HL-60 (cell line): ENCODE data around the gene EFEMP2.

Source experiments
- DNase-seq, 2 experiments: peaks; one replicate each; pipeline ENCODE4 v3.0.0-alpha.2; 2010 to 2020; ENCODE audit warnings: low read depth in 1 of 2, low spot score in 1 of 2
- H3K27ac ChIP-seq: fragments of 250-450 bp; sonication (Bioruptor Pico); replicated peaks from 2 replicates; pipeline ENCODE4 v1.5.1; 2020; ENCODE audit warnings: mild to moderate bottlenecking, moderate library complexity
- H3K27me3 ChIP-seq: fragments of 250-450 bp; sonication (Bioruptor Pico); 2 replicates; pipeline ENCODE4 v1.5.1; 2021; ENCODE audit warnings: mild to moderate bottlenecking, moderate library complexity; ENCODE audit not compliant: insufficient read depth, poor library complexity, severe bottlenecking
- H3K4me3 ChIP-seq: replicated peaks from 2 replicates; pipeline ENCODE4 v1.5.1; 2011; ENCODE audit warnings: mild to moderate bottlenecking, control low read depth, low read length; ENCODE audit not compliant: insufficient read depth
- GABPA ChIP-seq: IDR thresholded peaks from 2 replicates; pipeline ENCODE4 v1.6.1; 2012; ENCODE audit warnings: low read depth
- POLR2AphosphoS5 ChIP-seq: IDR thresholded peaks from 2 replicates; pipeline ENCODE4 v1.6.1; 2012; ENCODE audit warnings: low read depth
- SPI1 ChIP-seq: IDR thresholded peaks from 2 replicates; pipeline ENCODE4 v1.6.1; 2012; ENCODE audit warnings: low read depth, mild to moderate bottlenecking, borderline replicate concordance
- TF ChIP-seq, protein P1 (sequence below): IDR thresholded peaks from one replicate; pipeline ENCODE4 v1.5.1; 2011; ENCODE audit warnings: low read length, control low read depth, inconsistent platforms; ENCODE audit not compliant: insufficient read depth
- TF ChIP-seq, protein P2 (sequence below): IDR thresholded peaks from 2 replicates; pipeline ENCODE4 v1.6.1; 2012; ENCODE audit warnings: low read depth; ENCODE audit not compliant: insufficient replicate concordance

The EFEMP2 gene

DNA sequence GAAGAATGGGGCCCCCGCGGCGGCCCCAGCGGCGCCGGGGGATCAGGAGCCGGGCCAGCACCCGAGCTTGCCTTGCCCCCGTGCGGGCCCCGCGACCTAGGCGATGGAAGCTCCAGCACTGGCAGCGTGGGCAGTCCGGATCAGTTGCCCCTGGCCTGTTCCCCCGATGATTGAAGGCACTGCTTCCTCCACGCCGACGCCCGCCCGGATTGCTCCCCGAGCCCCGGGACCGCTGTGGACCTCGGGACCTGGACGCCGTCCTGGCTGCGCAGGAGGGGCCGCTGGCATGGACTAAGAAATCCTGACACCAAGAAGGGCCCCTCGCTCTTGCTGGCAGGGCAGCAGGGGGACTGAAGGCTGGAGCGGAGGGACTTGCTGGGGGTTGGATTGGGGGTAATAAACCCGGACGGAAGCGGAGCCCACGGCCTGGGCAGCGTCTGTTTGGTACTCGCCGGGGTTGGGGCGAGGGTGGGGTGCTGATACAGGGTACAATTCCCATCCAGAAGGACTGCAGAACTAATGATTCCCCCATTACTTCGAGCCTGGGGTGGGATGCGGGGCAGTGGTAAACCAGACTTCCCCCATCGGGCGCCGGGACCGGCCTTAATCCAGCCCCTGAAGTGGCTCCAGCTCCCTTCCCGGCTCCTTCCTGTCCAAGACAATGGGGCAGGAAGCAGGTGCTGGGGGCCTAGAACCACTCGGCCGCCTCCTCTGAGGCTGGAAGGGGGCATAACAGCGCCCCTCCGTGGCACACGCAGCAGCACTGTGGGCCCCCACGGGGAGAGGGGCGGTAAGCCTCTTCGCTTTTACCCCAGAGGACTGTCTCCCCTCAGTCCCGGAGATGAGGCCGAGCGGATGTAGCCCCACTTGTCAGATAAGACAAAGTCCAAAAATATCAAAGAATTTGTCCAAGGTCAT is 18.9 kb upstream of the EFEMP2 start:
- TF ChIP-seq, protein P1, sequence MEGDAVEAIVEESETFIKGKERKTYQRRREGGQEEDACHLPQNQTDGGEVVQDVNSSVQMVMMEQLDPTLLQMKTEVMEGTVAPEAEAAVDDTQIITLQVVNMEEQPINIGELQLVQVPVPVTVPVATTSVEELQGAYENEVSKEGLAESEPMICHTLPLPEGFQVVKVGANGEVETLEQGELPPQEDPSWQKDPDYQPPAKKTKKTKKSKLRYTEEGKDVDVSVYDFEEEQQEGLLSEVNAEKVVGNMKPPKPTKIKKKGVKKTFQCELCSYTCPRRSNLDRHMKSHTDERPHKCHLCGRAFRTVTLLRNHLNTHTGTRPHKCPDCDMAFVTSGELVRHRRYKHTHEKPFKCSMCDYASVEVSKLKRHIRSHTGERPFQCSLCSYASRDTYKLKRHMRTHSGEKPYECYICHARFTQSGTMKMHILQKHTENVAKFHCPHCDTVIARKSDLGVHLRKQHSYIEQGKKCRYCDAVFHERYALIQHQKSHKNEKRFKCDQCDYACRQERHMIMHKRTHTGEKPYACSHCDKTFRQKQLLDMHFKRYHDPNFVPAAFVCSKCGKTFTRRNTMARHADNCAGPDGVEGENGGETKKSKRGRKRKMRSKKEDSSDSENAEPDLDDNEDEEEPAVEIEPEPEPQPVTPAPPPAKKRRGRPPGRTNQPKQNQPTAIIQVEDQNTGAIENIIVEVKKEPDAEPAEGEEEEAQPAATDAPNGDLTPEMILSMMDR = no peak
- TF ChIP-seq SPI1 = no peak
- TF ChIP-seq POLR2AphosphoS5 = no peak; the same call in 1 of the 2 replicates
- TF ChIP-seq, protein P2, sequence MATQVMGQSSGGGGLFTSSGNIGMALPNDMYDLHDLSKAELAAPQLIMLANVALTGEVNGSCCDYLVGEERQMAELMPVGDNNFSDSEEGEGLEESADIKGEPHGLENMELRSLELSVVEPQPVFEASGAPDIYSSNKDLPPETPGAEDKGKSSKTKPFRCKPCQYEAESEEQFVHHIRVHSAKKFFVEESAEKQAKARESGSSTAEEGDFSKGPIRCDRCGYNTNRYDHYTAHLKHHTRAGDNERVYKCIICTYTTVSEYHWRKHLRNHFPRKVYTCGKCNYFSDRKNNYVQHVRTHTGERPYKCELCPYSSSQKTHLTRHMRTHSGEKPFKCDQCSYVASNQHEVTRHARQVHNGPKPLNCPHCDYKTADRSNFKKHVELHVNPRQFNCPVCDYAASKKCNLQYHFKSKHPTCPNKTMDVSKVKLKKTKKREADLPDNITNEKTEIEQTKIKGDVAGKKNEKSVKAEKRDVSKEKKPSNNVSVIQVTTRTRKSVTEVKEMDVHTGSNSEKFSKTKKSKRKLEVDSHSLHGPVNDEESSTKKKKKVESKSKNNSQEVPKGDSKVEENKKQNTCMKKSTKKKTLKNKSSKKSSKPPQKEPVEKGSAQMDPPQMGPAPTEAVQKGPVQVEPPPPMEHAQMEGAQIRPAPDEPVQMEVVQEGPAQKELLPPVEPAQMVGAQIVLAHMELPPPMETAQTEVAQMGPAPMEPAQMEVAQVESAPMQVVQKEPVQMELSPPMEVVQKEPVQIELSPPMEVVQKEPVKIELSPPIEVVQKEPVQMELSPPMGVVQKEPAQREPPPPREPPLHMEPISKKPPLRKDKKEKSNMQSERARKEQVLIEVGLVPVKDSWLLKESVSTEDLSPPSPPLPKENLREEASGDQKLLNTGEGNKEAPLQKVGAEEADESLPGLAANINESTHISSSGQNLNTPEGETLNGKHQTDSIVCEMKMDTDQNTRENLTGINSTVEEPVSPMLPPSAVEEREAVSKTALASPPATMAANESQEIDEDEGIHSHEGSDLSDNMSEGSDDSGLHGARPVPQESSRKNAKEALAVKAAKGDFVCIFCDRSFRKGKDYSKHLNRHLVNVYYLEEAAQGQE = no peak
- no peak for TF ChIP-seq GABPA
- DNase-seq = no peak
- no peaks in the 10 kb centered on the region for H3K27me3 ChIP-seq
- H3K4me3 ChIP-seq = peak overlapping the region; percentile 83
- H3K27ac ChIP-seq = peak overlapping the region; percentile 76

DNA sequence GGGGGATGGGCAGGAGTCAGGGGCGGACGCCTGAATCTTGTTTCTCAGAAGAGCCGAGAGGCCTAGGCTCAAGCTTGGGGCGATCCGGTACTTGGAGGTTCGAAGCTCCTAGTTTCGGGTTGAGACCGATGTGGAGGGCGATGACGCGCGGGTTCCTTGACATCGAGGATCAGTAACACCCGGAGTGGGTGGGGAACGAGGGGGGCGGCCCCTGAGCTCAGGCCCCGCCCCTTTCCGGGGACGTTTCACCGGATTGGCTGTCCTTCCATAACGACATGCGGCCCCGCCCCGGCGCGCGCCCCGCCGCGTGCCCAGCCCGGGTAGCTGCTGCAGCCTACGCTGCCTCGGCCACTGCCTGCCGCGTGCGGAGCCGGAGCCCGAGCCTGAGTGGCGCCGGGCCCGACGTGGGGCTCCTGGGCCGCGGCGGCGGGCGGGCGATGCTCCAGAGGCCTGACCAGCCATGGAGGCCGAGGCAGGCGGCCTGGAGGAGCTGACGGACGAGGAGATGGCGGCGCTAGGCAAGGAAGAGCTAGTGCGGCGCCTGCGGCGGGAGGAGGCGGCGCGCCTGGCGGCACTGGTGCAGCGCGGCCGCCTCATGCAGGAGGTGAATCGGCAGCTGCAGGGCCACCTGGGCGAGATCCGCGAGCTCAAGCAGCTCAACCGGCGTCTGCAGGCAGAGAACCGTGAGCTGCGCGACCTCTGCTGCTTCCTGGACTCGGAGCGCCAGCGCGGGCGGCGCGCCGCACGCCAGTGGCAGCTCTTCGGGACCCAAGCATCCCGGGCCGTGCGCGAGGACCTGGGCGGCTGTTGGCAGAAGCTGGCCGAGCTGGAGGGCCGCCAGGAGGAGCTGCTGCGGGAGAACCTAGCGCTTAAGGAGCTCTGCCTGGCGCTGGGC is 18.0 kb upstream of the EFEMP2 start, which contains the start of gene CCDC85B:
Gene CCDC85B (plus strand): TSS at position 350 of the 895 bp plus-strand sequence. CDS start 111 bp downstream, at position 461.
- TF ChIP-seq POLR2AphosphoS5 = peak; percentile 92
- TF ChIP-seq SPI1 = no peak
- TF ChIP-seq, protein P2 = peak; percentile 66
- H3K27ac ChIP-seq = peak within 1 kb of the TSS; percentile 76
- peak; percentile 96 to 97 for DNase-seq
- H3K27me3 ChIP-seq = no peaks in the 10 kb centered on the region
- H3K4me3 ChIP-seq = peak within 1 kb of the TSS; percentile 83

DNA sequence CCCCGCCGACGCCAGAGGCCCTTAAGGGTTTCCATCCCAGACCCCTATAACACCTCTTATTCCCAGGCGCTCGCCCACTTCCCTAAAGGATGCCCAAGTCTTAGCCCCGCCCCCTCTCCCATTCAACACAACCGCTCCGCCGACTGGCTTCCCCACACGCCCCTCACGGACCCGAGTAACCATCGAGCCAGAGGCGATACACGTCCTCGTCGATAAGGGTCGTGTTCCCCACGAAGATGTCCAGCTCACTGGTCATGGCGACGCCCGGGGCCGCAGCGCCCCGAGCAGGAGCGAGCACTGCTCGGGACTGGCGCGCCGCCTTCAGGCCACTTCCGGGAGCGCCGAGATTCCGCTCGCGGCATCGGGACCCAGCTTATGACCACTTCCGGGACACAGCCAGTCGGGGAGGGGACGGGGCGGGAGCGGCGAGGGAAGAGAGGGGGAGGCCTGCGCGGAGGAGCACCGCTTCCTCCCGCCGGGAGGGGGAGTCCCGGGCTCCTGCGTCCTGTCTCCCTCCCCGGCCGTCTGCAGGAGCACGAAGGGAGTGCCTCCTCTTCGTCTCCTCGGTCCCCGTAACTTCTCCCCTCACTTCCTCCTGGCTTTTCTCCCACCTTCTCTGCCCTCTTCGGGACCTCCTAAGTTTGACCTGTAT is 15.7 kb upstream of the EFEMP2 start, which contains the start of gene FIBP:
Gene FIBP (minus strand): TSS at position 309 of the 652 bp plus-strand sequence. CDS start 53 bp downstream, at position 256.
- H3K27me3 ChIP-seq = no peaks in the 10 kb centered on the region
- TF ChIP-seq SPI1 = peak; percentile 71
- TF ChIP-seq, protein P2 = no peak
- TF ChIP-seq POLR2AphosphoS5 = peak; percentile 83
- TF ChIP-seq, protein P1 = peak; percentile 59
- peak; percentile 88 for TF ChIP-seq GABPA
- H3K27ac ChIP-seq = peak within 1 kb of the TSS; percentile 72

More for the DNA sequence above, 15.7 kb upstream of the EFEMP2 start, which contains the start of gene FIBP:
- H3K4me3 ChIP-seq = peak within 1 kb of the TSS; percentile 96
- DNase-seq = peak; percentile 95 to 98
